HG03025 (cell line): ENCODE data around the gene PRKG1.
"Not testable (repeated sequence)": the region's sequence is repeated elsewhere in the genome, so short reads cannot be mapped to it uniquely, and the experiment has no call there.

ENCODE experiments used
- ATAC-seq: cut with Tn5 transposase; IDR thresholded peaks from one replicate; pipeline ENCODE4 v1.9.1; 2021; ENCODE audit warnings: mild to moderate bottlenecking, moderate library complexity; ENCODE audit not compliant: unreplicated experiment, low FRiP score

PRKG1 gene

GRCh38 chr10:51112013-51112412, 37.7 kb downstream of the PRKG1 start:
- no peak for ATAC-seq

- ATAC-seq = no peak
Measured at GRCh38 chr10:51113007-51113406, 38.7 kb downstream of the PRKG1 start.

- no peak for ATAC-seq
Measured at GRCh38 chr10:51117053-51117660, 42.9 kb downstream of the PRKG1 start.

- no peak for ATAC-seq
Measured at GRCh38 chr10:51117794-51118193, 43.5 kb downstream of the PRKG1 start.

- ATAC-seq = no peak
Measured at GRCh38 chr10:51119441-51119840, 45.2 kb downstream of the PRKG1 start.

GRCh38 chr10:51121861-51122260, 47.6 kb downstream of the PRKG1 start:
- ATAC-seq = no peak

- ATAC-seq = no peak
Measured at GRCh38 chr10:51124852-51125251, 50.6 kb downstream of the PRKG1 start.

GRCh38 chr10:51125518-51125917, 51.2 kb downstream of the PRKG1 start:
- no peak for ATAC-seq

- no peak for ATAC-seq
Measured at GRCh38 chr10:51129946-51130544, 55.8 kb downstream of the PRKG1 start.

GRCh38 chr10:51137756-51138529, 63.7 kb downstream of the PRKG1 start:
- no peak for ATAC-seq

- no peak for ATAC-seq
Measured at GRCh38 chr10:51139176-51139575, 64.9 kb downstream of the PRKG1 start.

- ATAC-seq = no peak
Measured at GRCh38 chr10:51141010-51141409, 66.7 kb downstream of the PRKG1 start.

GRCh38 chr10:51144161-51144781, 70.0 kb downstream of the PRKG1 start:
- no peak for ATAC-seq

GRCh38 chr10:51145375-51145774, 71.1 kb downstream of the PRKG1 start:
- no peak for ATAC-seq

GRCh38 chr10:51147644-51148399, 73.5 kb downstream of the PRKG1 start:
- ATAC-seq = no peak

- no peak for ATAC-seq
Measured at GRCh38 chr10:51156926-51157325, 82.6 kb downstream of the PRKG1 start.

GRCh38 chr10:51158832-51159231, 84.5 kb downstream of the PRKG1 start:
- no peak for ATAC-seq

GRCh38 chr10:51159841-51160240, 85.6 kb downstream of the PRKG1 start:
- no peak for ATAC-seq

GRCh38 chr10:51162002-51162401, 87.7 kb downstream of the PRKG1 start:
- ATAC-seq = no peak

GRCh38 chr10:51163380-51164049, 89.2 kb downstream of the PRKG1 start:
- ATAC-seq = not testable (repeated sequence)
